HAP-1 (cell line): ENCODE measurements around the gene TMEM119.

ENCODE experiments used
- DNase-seq, 2 experiments: peaks; one replicate each; pipeline ENCODE4 v3.0.0-alpha.2; 2016 to 2020; ENCODE audit warnings: low spot score in 2 of 2
- H3K27me3 ChIP-seq: fragments of 250-450 bp; sonication (Bioruptor Pico); 2 replicates; pipeline ENCODE4 v1.5.1; 2020; ENCODE audit warnings: low read depth, mild to moderate bottlenecking, moderate library complexity
- H3K36me3 ChIP-seq: fragments of 250-450 bp; sonication (Bioruptor Pico); replicated peaks from 2 replicates; pipeline ENCODE4 v1.5.1; 2020; ENCODE audit warnings: mild to moderate bottlenecking
- H3K4me1 ChIP-seq: fragments of 250-450 bp; sonication (Bioruptor Pico); 2 replicates; pipeline ENCODE4 v1.5.1; 2020; ENCODE audit warnings: mild to moderate bottlenecking
- H3K4me3 ChIP-seq: fragments of 250-450 bp; sonication (Bioruptor Pico); 2 replicates; pipeline ENCODE4 v1.5.1; 2020; ENCODE audit warnings: mild to moderate bottlenecking, moderate library complexity
- H3K9me3 ChIP-seq: fragments of 250-450 bp; sonication (Bioruptor Pico); 2 replicates; pipeline ENCODE4 v1.5.1; 2020; ENCODE audit warnings: mild to moderate bottlenecking, moderate library complexity
- in situ Hi-C: fragments of 300-500 bp; cut with MboI; formaldehyde crosslinking; loops from 3 replicates; pipeline ENCODE4 v1.14.3; 2020; ENCODE audit warnings: low sequenced_read_pairs, inconsistent platforms, mixed read lengths

The TMEM119 gene, protein sequence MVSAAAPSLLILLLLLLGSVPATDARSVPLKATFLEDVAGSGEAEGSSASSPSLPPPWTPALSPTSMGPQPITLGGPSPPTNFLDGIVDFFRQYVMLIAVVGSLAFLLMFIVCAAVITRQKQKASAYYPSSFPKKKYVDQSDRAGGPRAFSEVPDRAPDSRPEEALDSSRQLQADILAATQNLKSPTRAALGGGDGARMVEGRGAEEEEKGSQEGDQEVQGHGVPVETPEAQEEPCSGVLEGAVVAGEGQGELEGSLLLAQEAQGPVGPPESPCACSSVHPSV

DNA sequence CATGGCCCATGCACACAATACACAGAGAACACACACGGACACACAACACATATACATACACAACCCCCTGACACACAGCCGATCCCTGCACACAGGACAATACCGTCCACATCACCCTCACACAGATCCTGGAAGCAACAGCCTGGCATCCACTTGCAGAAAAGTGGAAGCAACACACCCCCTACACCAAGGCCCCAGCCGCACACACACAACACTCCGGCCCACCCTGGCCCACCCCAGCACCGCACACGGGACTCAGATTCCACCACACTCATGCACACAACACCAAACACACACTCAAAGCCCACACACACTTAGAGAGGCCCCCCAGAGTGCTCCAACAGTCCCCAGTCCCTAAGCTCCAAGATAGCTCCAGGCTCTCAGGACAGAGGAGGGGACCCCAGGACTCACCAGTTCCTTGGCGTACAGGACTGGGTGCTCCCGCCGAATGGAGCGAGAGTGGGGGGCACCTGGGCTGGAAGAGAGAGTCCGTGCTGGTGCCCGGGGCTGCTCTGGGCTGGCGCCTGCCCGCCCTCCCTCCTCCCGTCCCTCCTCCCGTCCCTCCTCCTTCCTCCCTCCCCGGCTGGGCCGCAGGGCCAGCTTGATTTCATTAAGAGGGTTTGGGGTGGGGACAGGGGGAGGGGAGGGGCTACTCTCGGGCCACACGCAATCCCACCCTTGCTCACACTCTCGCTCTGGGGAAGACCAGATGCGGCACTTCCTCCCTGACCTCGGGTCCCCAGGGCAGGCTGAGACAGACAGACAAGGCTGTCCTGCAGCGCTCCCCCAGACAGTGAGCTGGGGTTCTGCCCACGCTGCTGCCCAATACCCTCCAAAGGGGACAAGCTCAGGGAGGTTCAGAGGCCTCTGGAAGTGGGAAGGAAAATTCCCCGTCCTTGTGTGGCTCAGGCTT is at the start of gene TMEM119:
Gene TMEM119 (minus strand): TSS at position 526 of the 913 bp plus-strand sequence. CDS start 5,701 bp downstream, outside the sequence.
- Histone ChIP-seq H3K4me1 (no peaks in the 10 kb centered on the region), H3K4me3 (no peak within 1 kb of the TSS)
- in situ Hi-C loops, result no loop called here

DNA sequence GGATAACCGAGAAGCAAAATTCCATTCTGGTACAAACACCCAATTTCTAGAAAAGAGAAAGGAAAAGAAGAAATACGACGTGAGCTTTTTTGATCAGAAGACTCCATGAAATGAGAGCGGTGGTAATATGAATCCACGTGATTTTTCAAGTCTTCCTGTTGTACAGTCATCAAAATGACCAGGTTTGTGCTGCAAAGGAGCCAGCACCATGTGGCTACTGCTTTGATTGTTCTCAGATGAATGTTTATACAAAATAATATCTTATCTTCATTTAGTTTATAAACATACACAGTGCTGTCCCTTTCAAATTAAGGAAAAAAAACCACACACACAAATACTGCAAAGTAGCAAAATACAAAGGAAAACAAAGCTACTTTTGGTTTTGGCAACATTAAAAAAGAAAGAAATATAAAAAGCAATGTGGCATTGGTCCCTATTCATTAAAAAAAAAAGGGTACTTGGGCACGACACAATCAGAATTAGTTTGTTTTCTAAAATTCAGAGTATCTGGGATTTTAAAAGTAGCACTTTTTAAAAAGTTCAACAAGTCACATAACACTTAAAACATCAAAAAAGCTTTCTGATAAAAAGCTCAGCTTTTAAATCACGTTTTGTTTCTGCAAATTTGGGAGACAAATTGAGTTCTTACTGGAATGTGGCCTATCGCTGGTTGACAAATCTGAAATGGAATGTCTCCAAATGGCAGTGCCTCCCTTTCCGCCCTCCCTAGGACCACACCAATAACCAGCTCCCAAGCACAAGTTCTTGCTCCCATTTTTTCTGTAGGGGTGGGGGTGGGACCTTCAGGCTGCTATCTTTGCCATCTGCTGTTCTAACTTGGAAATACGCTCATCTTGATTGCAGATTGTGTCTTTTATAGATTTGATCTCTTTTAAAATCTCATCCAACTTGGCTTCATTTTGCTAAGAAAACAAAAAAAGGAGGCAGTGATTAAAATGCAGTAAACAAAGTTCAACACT is 49.0 kb upstream of the TMEM119 start:
- no peak for DNase-seq
- in situ Hi-C loops, result no loop called here
- Histone ChIP-seq H3K4me1 (no peaks in the 10 kb centered on the region), H3K4me3 (no peak overlapping the region), H3K36me3 (peaks cover 25% of the 10 kb centered on the region), H3K27me3 (no peaks in the 10 kb centered on the region), H3K9me3 (no peaks in the 10 kb centered on the region)

More for the DNA sequence above, at the start of gene TMEM119:
- no peaks in the 10 kb centered on the region for H3K27me3 ChIP-seq
- DNase-seq, result no peak
- no peaks in the 10 kb centered on the region for H3K36me3 ChIP-seq
- no peaks in the 10 kb centered on the region for H3K9me3 ChIP-seq

DNA sequence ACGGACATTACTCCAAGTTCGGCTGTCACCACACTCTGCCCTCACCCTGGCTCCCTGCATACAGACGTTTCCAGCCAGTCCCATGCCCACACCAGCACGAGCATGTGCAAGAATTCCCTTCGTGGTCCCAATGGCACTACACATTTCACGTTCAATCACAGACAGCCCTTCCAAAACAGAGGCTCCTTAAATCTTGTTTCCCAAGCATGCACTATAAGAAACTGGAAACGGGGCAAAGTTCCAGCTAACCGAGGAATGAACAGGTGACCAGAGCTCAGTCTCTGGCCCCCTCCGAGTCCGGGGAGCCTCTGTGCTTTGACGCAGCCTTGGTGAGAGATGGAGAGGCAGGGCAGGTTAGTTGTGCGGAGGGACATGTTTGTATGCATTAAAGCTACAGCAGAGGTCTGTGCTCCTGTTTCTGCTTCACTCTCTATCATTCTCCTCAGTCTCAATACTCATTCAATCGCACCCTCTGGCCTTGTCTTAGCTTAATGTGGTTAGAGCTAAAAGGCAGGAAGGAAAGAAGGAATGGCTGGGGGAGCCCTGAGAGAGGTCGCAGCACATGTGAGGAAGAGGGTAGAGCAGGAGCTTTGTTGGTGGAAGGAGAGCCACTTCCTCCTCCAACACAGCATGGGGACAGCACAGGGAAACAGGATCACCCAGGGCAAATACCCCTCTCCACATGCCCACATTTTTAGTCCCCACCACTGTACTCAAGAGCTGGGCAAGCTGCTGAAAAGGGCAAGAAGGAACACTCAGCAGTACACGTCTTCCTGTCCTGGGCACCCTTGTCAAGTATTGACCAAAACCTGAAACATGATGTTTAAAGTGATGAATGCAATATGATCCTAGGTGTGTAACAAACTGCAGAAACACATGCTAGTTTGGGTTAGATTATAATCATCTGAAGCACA is 48.1 kb upstream of the TMEM119 start:
- Histone ChIP-seq H3K4me1 (no peaks in the 10 kb centered on the region), H3K27me3 (no peaks in the 10 kb centered on the region), H3K4me3 (no peak overlapping the region), H3K9me3 (no peaks in the 10 kb centered on the region), H3K36me3 (peaks cover 19% of the 10 kb centered on the region)
- in situ Hi-C loops, result no loop called here
- DNase-seq, result no peak

DNA sequence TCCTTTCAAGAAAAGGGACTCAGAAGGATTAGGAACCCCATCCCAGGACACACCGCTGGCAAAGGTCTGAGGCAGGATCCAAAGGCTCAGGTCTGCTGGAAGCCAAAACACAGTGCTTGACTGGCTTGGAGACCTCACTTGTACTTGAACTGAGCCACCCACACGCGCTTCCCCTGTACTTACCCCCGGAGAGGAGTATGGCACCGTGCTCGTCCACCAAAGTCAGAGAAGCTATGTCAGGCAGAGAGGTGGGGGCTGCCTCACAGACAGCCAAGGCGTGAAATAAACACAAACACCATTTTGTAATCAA is 46.9 kb upstream of the TMEM119 start:
- in situ Hi-C loops, result no loop called here
- peaks cover 19% of the 10 kb centered on the region for H3K36me3 ChIP-seq
- DNase-seq, result no peak

DNA sequence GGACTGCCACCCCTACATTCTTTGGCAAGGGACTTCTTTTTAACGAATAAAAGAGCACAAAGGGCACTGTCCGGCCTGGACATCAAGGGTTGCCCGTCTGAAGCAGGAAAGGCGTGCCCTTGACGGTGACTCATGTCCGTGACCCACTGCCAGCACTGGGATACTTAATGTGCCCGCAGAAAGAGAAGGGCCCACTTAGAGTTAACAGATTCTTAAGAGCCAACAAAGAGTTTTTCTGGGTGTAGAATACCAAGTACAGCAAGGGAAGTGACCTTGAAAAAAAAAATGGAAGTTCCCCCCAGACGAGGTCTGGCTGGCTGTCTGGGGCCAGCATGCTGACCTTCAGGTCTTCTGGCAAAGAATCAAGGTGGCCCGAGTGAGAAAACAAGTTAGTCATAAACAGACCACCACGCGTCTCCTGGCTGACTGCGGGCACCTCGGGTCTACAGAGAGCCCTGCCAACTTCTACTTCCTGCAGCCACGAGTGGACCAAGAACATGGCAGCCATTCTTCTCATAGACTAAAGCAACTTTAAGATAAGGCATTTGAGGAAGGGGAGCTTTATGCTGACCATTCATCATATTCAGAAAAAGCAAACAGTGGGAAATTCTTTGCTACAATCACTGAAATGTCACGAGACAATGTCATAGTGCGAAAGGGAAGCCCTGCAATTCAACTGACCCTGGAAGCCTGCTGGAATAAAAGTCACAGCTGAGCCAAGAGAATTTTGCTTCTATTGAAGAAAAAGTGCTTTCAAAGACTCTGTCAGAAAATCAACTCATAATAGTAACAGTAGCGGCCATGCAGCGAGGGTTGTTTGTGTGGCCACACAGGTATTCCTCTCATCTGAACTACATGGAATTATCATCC is 46.3 kb upstream of the TMEM119 start:
- no peaks in the 10 kb centered on the region for H3K9me3 ChIP-seq
- H3K4me1 ChIP-seq, result no peaks in the 10 kb centered on the region
- DNase-seq, result no peak
- peaks cover 19% of the 10 kb centered on the region for H3K36me3 ChIP-seq
- H3K27me3 ChIP-seq, result no peaks in the 10 kb centered on the region
- in situ Hi-C loops, result no loop called here
- H3K4me3 ChIP-seq, result no peak overlapping the region

More for the DNA sequence above, 46.9 kb upstream of the TMEM119 start:
- Histone ChIP-seq H3K27me3 (no peaks in the 10 kb centered on the region), H3K4me1 (no peaks in the 10 kb centered on the region), H3K4me3 (no peak overlapping the region), H3K9me3 (no peaks in the 10 kb centered on the region)

DNA sequence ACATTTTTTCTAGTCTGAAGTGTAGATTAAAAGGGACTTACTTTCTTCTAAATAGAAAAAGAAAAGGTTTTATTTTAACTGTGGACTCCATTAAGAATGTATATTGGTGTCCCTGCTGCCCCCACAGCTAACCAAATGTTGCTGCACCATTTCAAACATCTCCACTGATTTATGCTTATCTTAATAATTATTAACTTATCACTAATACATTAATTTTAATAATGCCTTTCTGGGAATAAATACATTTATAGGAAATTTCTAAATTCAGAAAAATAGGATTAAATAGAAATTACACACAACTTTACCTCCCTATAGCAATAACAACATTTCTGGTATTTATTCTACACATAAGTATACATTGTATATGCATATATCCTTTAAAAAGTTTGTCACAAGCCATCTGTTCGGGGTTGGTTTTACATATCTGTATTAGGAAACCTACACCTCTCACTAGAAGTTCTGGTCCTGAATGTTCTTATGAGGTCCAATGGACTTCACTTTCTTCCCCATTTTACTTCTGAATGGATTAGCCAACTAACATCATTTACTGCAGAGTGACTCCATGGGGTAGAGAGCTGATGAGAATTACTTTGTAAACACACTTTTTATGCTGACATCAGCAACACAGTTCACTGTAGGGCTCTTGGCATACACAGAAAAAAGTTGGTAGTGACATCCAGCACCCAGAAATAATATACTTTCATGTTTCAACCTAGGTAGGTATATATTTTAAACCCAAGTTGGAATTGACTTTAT is 45.2 kb upstream of the TMEM119 start:
- DNase-seq, result no peak
- Histone ChIP-seq H3K4me3 (no peak overlapping the region), H3K36me3 (peaks cover 10% of the 10 kb centered on the region; the same call in 1 of the 2 replicates), H3K9me3 (no peaks in the 10 kb centered on the region), H3K27me3 (no peaks in the 10 kb centered on the region), H3K4me1 (peaks cover 8% of the 10 kb centered on the region)
- in situ Hi-C loops, result no loop called here

DNA sequence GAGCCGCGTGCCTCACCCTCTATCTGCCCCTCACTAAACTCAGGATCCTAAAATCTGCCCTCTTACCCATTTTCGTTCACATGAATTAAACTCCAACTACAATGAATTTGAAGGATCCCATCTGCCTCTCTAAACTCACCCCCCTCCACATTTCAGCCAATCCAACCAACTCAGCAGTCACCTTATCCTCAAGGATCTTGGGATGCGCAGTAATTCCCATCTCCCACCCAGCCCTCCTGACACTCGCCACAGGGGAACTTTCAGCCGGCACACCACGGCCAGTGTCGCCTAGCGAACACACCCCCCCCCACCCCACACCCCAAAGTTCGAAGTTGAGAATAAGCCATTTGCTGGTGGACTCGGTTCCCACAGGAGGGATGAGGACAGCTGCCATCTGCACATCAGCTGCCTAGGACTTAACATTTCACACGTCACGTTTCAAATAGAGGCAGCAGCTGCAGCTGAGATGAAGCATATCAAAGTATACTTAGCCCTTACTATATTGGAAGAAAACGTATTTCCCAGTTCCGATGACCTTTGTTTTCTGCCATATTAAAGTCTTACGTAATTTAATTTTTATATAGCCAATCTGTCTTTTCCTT is 44.5 kb upstream of the TMEM119 start:
- in situ Hi-C loops, result no loop called here
- peaks cover 15% of the 10 kb centered on the region for H3K4me1 ChIP-seq
- no peaks in the 10 kb centered on the region for H3K27me3 ChIP-seq
- H3K36me3 ChIP-seq, result peaks cover 5% of the 10 kb centered on the region; the same call in 1 of the 2 replicates
- H3K9me3 ChIP-seq, result no peaks in the 10 kb centered on the region
- no peak for DNase-seq
- H3K4me3 ChIP-seq, result no peak overlapping the region

DNA sequence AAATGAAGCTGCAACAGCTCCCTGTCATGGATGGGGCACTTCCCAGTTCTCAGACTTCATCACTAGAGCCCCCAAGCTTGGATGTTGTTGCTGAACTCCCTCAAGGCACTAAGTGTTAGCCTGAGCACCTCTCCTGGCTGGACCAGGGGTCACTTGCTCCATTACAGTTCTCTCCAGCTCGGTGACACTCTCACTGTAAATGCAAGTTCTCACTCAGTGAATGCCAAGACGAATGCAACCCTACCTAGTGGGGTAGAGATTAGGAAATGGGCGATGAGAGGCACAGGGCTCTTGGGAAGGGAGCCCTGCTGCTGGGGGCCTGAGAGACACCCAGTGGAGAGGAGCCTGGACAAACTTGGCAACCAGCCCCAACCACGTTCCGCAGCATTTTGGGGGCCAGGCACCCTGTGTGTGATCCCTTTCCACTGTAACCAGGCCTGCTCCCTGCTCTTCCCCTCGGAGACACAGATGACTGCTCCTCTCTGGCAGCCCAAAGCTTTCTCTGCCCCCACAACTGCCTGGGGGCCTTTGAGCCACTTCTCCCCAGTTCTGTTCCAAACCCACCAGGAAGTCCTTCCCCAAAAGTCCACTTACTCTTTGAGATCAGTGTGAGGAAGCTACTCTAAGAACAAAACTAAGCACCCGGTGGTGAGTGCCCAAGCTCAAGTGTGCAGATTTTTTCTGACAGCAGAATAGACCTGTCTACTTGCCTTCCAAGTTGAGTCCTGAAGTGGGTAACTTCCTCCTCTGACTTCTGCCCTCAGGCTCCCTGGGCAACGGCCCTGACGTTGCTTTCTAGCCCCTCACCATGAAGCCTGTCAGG is 43.8 kb upstream of the TMEM119 start:
- Histone ChIP-seq H3K4me1 (peaks cover 17% of the 10 kb centered on the region), H3K36me3 (peaks cover 3% of the 10 kb centered on the region; the same call in 1 of the 2 replicates), H3K27me3 (no peaks in the 10 kb centered on the region), H3K4me3 (no peak overlapping the region), H3K9me3 (no peaks in the 10 kb centered on the region)
- DNase-seq, result no peak
- in situ Hi-C loops, result no loop called here

DNA sequence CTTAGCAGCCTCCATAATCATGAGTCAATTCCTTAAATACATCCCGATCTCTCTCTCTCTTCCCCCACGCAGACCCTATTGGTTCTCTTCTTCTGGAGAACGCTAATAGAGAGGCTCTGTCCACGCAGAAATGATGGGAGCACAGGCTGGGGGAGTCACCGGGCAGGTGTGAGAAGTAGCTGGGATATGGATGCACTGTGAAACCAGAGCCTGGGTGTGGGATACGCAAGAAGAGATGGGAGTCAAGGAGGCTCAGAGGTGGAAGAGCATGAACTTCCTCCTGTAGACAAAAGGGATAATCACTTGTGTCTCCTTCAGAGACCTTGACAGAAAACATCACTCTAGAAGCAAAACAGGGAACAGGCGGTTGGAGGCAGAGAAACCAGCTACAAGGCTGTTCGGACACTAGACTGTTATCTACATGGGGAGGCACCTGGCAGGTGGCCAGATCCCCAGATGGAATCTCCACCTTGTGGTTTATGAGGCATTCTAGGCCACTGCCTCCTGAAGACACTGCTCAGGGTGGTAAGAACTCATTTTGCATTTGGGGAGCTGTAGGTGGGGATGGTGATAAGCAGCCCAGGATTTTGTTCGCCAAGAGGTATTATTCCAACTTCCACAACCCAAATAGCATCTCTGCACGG is 43.0 kb upstream of the TMEM119 start:
- DNase-seq, result no peak
- H3K4me3 ChIP-seq, result no peak overlapping the region

DNA sequence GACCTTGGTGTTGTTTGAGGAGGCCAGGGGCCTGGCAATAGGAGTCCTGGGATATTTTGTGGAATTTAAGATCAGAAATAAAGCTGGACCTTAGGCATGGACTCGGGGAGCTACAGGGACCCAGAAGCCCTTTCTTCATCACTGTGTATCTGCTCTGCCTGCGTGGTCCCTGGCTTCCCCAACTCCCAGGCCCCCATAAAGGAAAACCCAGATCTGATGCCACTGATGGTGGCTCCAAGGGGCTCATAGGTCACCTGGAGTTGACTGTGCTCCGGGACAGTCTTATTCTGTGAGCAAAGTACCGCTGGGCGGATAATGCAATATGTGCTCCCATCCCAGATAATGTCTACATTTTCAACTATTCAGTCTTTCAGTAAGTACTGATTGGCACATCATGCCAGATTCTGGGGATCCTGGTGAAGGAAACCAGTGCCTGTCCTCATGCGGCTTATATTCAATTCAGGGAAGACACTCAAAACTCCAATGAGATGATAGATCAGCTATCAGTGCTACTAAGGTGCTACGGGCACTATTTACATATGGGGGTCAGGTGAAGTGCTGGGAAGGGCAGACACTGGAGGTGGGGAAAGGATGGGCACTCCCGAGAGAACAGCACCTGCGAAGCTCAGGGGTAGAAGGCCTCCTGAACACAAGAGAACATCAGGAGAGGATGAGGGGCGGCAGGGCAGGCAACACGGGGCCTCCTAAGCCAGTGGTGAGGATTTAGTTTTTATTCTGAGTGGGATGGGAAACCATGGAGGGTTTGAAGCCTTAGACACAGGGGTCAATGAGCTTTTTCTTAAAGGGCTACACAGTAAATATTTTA is 41.3 kb upstream of the TMEM119 start:
- Histone ChIP-seq H3K27me3 (no peaks in the 10 kb centered on the region), H3K36me3 (no peaks in the 10 kb centered on the region), H3K9me3 (no peaks in the 10 kb centered on the region), H3K4me3 (no peak overlapping the region), H3K4me1 (peaks cover 26% of the 10 kb centered on the region)
- no peak for DNase-seq
- in situ Hi-C loops, result no loop called here

More for the DNA sequence above, 43.0 kb upstream of the TMEM119 start:
- no peaks in the 10 kb centered on the region for H3K36me3 ChIP-seq
- H3K4me1 ChIP-seq, result peaks cover 17% of the 10 kb centered on the region
- no peaks in the 10 kb centered on the region for H3K9me3 ChIP-seq
- in situ Hi-C loops, result no loop called here
- H3K27me3 ChIP-seq, result no peaks in the 10 kb centered on the region
